ENCODE results near the gene INO80B. TPM values are rescaled to one million over a fixed set of nuclear protein-coding genes. Genes with fewer than 3 reads are reported as not detected.

Gene INO80B
- total and polyA plus RNA-seq, 9 of the 15 experiments (the other 6 are each of a cell fraction or from before 2014, with no cell fraction given): 0.41 to 22.6 (median 9.0) TPM

- no peak for TF ChIP-seq U2AF1 (optimal IDR thresholded peaks at IDR 0.05; ENCODE audit: low read depth, low read length)
- no peak for TF ChIP-seq SETDB1 (IDR thresholded peaks at IDR 0.05; ENCODE audit: low read length)
- TF ChIP-seq CC2D1A (IDR thresholded peaks at IDR 0.05): no peak
- no peak for TF ChIP-seq KDM2B (CRISPR knock-in tag; IDR thresholded peaks at IDR 0.05)
- no peak for TF ChIP-seq RBBP5 (IDR thresholded peaks at IDR 0.05; ENCODE audit: borderline replicate concordance, insufficient read depth, low read length, poor library complexity, severe bottlenecking)
- TF ChIP-seq TCF7 (IDR thresholded peaks at IDR 0.05; ENCODE audit: borderline replicate concordance): 0 out of 2 replicates have a peak, but pooled peaks have one; percentile 9
- TF ChIP-seq DMBX1 (CRISPR knock-in tag; IDR thresholded peaks at IDR 0.05; ENCODE audit: borderline replicate concordance): no peak
- TF ChIP-seq ZNF512 (tag; IDR thresholded peaks at IDR 0.05): no peak
- no peak for TF ChIP-seq NR0B1 (IDR thresholded peaks at IDR 0.05; ENCODE audit: partially characterized antibody)
- TF ChIP-seq ZFP1 (CRISPR knock-in tag; IDR thresholded peaks at IDR 0.05): no peak
- 0 out of 2 replicates have a peak, but pooled peaks have one; percentile 21 for TF ChIP-seq ELF1 (tag; IDR thresholded peaks at IDR 0.05)
- no peak for TF ChIP-seq SREBF2 (CRISPR knock-in tag; IDR thresholded peaks at IDR 0.05)
- TF ChIP-seq HMGXB4 (CRISPR knock-in tag; IDR thresholded peaks at IDR 0.05): no peak
- no peak for TF ChIP-seq ZNF57 (CRISPR knock-in tag; IDR thresholded peaks at IDR 0.05)
- TF ChIP-seq CBX2 (IDR thresholded peaks at IDR 0.05; ENCODE audit: insufficient read depth, low read length, poor library complexity, severe bottlenecking): no peak
- no peak for TF ChIP-seq SOX6 (IDR thresholded peaks at IDR 0.05)
- no peak for TF ChIP-seq TAF7 (tag; IDR thresholded peaks at IDR 0.05)
- TF ChIP-seq MCM5 (IDR thresholded peaks at IDR 0.05; ENCODE audit: low read depth): no peak
- TF ChIP-seq PHTF2 (CRISPR knock-in tag; IDR thresholded peaks at IDR 0.05): no peak
- TF ChIP-seq MCM3 (IDR thresholded peaks at IDR 0.05): no peak
- no peak for TF ChIP-seq WHSC1 (IDR thresholded peaks at IDR 0.05; ENCODE audit: low read length)
These were observed 14.3 kb upstream of the INO80B start (continued) for GRCh38 chr2:74440378-74441169.

Data from K562 (cell line).